Measurements from ENCODE around the gene FOLR1.
"Not testable (repeated sequence)": the region's sequence is repeated elsewhere in the genome, so short reads cannot be mapped to it uniquely, and the experiment has no call there.

The FOLR1 gene

GRCh38 chr11:72191961-72192381, at the start of gene FOLR1:
TSS of gene FOLR1 (plus strand) at chr11:72192140. CDS start at chr11:72192174, 34 bp downstream.
- DNase-seq (ENCODE audit: low read depth in 1 of 2, low spot score in 1 of 2): no peak

DNA sequence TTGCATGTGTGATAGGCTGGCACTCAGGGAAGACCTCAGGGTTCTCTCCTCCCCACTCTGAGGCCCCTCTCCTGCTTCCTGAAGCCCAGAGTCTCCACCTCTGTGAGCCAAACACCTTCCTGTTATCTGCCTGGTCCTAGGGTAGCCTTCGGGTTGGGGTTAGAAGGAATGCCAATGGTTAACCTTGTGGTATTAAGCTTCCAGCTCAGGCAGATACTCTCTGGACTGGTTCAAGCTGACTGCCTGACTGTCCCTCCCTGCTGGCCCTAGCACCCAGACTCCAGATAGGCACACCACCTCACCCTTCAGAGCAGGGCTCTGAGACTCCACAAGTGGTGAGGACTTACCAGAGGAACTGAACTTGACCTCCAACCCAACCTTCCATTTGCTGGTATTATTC, 49.4 kb upstream of the FOLR1 start:
- not testable (repeated sequence) for DNase-seq (ENCODE audit: low read depth in 1 of 2, low spot score in 1 of 2)

- DNase-seq (ENCODE audit: low read depth in 1 of 2, low spot score in 1 of 2): no peak
Observed at GRCh38 chr11:72144807-72145565, 47.0 kb upstream of the FOLR1 start.

DNA sequence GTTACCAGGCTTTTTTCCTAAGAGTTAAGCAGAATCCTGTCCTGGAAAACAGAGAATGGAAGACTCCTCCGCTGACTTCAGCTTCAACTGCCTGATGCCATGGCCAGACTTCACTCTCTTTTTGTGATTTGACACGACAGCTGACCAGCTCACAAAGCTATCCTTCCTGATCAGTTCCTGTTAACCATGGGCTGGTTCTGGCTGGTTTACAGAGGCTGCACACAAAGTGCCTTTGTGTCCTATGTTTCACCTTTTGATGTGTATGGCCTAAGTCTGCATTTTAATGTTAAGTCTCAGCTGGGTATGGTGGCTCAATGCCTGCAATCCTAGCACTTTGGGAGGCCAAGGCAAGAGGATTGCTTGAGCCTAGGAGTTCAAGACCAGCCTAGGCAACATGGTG, 45.3 kb upstream of the FOLR1 start:
- DNase-seq (ENCODE audit: low read depth in 1 of 2, low spot score in 1 of 2): no peak

DNA sequence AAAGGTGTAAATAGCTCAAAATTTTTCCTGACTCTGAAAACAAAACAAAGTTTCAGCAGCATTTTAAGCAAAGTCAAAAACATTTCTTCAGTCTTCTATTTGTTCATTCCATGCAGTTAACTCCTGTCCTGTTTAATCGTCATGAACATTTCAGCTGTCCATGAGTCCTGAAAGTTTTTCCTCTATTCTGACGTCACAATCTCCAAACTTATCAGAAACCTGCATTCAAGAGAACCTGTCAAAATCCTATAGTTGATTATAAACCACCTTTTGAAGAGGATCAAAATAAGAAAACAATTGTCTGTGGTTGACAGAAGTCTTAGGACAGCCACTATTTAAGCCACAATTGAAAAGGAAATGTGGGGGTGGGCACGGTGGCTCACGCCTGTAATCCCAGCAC, 41.1 kb upstream of the FOLR1 start:
- no peak for DNase-seq (ENCODE audit: low read depth in 1 of 2, low spot score in 1 of 2)

DNA sequence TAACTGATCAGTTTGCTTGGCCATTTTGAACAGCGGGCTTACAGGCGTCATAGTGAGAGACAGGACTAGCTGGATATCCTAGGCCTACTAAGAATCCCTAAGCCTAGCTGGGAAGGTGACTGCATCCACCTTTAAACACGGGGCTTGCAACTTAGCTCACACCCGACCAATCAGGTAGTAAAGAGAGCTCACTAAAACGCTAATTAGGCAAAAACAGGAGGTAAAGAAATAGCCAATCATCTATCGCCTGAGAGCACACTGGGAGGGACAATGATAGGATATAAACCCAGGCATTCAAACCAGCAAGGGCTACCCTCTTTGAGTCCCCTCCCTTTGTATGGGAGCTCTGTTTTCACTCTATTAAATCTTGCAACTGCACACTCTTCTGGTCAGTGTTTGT, 38.1 kb upstream of the FOLR1 start:
- DNase-seq (ENCODE audit: low read depth in 1 of 2, low spot score in 1 of 2): not testable (repeated sequence)

DNA sequence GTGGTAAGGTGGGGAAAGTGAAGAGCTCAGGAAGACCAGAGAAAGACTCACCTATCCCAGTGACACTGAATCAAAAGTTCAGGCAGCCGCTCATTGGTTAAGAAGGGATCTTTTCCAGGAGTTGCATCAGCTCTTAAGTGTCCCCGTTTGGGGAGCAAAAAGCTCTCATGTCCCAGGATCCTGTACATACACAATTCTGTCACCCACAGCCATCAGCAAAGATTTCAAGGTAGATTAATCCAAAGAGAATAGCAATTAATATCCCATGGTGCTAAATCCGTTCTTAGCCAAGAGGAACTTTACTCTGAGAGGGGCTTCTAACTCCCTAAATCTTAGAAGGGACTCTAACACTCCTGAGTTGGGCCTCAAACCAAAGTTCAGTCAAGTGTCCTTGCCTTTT, 37.1 kb upstream of the FOLR1 start:
- DNase-seq (ENCODE audit: low read depth in 1 of 2, low spot score in 1 of 2): no peak

DNA sequence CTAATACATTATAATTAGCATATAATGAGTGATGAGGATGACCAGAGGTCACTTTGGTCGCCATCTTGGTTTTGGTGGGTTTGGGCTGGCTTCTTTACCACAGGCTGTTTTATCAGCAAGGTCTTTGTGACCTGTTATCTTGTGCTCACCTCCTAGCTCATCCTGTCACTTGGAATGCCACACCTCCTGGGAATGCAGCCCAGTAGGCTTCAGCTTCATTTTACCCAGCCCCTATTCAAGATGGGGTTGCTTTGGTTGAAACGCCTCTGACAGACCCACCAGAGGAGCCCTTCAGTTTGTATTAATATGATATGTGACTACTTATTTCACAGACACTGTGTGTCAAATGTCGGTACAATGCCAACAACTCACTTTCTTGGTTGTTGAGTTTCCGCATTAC, 36.2 kb upstream of the FOLR1 start:
- no peak for DNase-seq (ENCODE audit: low read depth in 1 of 2, low spot score in 1 of 2)

DNA sequence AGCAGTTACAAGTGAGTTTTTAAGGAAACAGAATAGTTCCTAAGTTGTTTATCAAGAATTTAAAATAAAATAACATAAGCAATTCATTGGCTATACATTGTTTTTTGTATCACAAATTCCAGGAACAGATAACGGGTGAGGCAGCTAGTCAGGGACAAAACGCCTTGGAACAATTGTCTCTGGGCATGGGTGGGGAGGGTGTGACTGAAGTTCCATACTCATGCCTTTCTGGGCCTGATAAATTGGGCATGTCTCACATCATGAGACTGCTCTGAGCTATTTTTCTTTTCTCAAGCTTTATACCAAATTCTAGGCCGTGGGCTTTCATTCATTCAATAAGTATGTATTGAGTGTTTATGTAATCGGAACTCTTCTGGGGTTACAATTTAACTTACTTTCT, 34.8 kb upstream of the FOLR1 start:
- no peak for DNase-seq (ENCODE audit: low read depth in 1 of 2, low spot score in 1 of 2)

- no peak for DNase-seq (ENCODE audit: low read depth in 1 of 2, low spot score in 1 of 2)
Observed at GRCh38 chr11:72160319-72160718, 31.6 kb upstream of the FOLR1 start.

GRCh38 chr11:72162891-72163492, 28.9 kb upstream of the FOLR1 start:
- no peak for DNase-seq (ENCODE audit: low read depth in 1 of 2, low spot score in 1 of 2)

GRCh38 chr11:72164187-72164586, 27.8 kb upstream of the FOLR1 start:
- not testable (repeated sequence) for DNase-seq (ENCODE audit: low read depth in 1 of 2, low spot score in 1 of 2)

- DNase-seq (ENCODE audit: low read depth in 1 of 2, low spot score in 1 of 2): not testable (repeated sequence)
Observed at GRCh38 chr11:72169046-72169555, 22.8 kb upstream of the FOLR1 start.

GRCh38 chr11:72169754-72170153, 22.2 kb upstream of the FOLR1 start:
- DNase-seq (ENCODE audit: low read depth in 1 of 2, low spot score in 1 of 2): not testable (repeated sequence)

- not testable (repeated sequence) for DNase-seq (ENCODE audit: low read depth in 1 of 2, low spot score in 1 of 2)
Observed at GRCh38 chr11:72172043-72172442, 19.9 kb upstream of the FOLR1 start.

DNA sequence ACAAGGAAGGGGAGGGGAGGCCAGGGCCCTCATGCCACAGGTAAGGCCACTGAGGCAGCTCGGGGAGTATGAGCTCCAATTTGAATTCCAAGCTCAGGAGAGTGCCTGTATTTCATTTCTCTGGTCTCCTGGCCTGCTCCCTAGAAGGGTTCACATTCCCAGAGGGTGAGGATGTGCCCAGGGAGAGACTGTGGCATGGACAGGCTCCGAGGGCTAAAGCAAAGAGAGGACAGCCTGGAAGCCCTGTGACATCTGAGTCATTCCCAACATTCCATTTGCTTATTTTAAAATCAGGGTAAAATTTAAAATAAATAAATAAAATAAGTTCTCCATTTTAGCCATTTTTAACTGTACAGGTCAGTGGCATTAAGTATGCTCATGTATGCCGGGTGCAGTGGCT, 18.6 kb upstream of the FOLR1 start:
- no peak for DNase-seq (ENCODE audit: low read depth in 1 of 2, low spot score in 1 of 2)

- DNase-seq (ENCODE audit: low read depth in 1 of 2, low spot score in 1 of 2): no peak
Observed at GRCh38 chr11:72174302-72175070, 17.5 kb upstream of the FOLR1 start.

- no peak for DNase-seq (ENCODE audit: low read depth in 1 of 2, low spot score in 1 of 2)
Observed at GRCh38 chr11:72177656-72178055, 14.3 kb upstream of the FOLR1 start.

DNA sequence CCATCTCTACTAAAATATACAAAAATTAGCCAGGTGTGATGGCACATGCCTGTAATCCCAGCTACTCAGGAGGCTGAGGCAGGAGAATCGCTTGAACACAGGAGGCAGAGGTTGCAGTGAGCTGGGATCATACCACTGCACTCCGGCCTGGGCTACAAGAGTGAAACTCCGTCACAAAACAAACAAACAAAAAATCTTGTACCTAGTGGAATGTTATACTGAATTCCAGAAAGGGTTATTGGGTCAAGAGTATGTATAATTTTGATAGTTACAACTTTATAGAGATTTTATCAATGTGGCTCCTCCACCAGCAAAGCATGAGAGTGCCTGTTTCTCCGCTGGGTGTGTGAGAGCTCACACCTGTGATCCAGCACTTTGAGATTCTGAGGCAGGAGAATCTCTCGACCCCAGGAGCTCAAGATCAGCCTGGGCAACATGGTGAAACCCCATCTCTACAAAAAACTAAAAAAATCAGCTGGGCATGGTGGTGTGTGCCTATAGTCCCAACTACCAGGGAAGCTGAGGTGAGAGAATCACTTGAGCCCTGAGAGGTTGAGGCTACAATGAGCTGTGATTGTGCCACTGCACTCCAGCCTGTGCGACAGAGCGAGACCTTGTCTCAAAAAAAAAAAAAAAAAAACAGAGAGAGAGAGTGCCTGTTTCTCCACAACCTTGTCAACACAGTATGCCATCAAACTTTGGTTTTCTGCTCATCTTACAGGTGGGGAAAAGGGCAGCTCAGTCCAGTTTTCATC, 12.7 kb upstream of the FOLR1 start:
- DNase-seq (ENCODE audit: low read depth in 1 of 2, low spot score in 1 of 2): no peak

DNA sequence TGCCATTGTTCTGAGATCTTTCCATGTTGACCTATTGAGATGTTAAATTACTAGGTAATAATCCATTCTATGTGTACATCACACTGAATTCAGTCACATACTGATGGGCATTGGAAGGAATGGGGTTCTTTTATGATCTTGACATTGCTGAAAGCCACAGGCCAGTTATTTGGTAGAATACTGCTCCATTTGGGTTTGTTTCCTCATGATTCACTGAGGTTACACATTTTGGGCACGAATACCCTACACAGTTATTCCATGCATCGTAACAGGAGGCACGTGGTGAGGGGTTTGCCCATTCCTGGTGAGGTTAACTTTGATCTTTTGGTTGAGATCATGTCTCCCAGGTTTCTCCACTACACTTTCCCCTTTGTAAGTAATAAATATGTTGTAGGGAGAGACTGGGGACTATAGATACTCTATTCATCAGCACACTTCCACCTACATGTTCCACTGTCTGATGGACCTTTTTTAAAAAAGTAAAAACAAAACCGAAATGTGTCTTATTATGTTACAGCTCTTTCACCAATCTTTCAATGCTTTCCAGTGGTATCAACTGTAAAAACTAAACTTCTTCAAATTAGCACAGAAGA, 12.0 kb upstream of the FOLR1 start:
- no peak for DNase-seq (ENCODE audit: low read depth in 1 of 2, low spot score in 1 of 2)

Measured in activated CD4-positive, alpha-beta T cell treated with anti-CD3 and anti-CD28 coated beads, Interleukin-2, amount 50 U/mL, for 24 hours (primary cell).